Lower leg skin (tissue), 4 donors: ENCODE results near the gene RAD51B. TPM values are rescaled to one million over a fixed set of nuclear protein-coding genes. Genes with fewer than 3 reads are reported as not detected.

ENCODE experiments used
- DNase-seq, 2 donors: peaks; one replicate each; pipeline ENCODE4 v3.0.0-alpha.2; 2019; ENCODE audit warnings: low spot score in 2 of 2
- H3K4me3 ChIP-seq: fragments of 200-600 bp; sonication (generic); 2 replicates; pipeline ENCODE4 v1.5.1; 2017; ENCODE audit warnings: mild to moderate bottlenecking, low read depth; ENCODE audit not compliant: poor library complexity, severe bottlenecking
- CTCF ChIP-seq, 3 donors: fragments of 450-650 bp; IDR thresholded peaks; one replicate each; pipeline ENCODE4 v1.5.1; 2016; ENCODE audit warnings: antibody characterized with exemption in 3 of 3, mild to moderate bottlenecking in 3 of 3, moderate library complexity in 2 of 3
- POLR2A ChIP-seq, 2 donors: fragments of 450-650 bp; IDR thresholded peaks; one replicate each; pipeline ENCODE4 v1.6.1; 2016 to 2017; ENCODE audit warnings: antibody characterized with exemption in 2 of 2, mild to moderate bottlenecking in 1 of 2, moderate library complexity in 1 of 2
- WGBS, 2 donors: methylation state at CpG; one replicate each; pipeline ENCODE4 v1.1.5; 2018; 5-methylcytosine and 5-hydroxymethylcytosine counted together
- intact Hi-C: fragments of 100-400 bp; cut with DNase I; formaldehyde crosslinking; loops from one replicate; pipeline ENCODE4 v1.15.0; 2023; ENCODE audit warnings: low total_unique reads
- total RNA-seq, 4 donors: library from RNA; depleted of rRNA; stranded (reverse); fragments of >200 nt; gene quantifications; one replicate each; pipeline ENCODE4 v1.1.0, GENCODE V29; 2016

The RAD51B gene
- total RNA-seq, 4 donors from 2014 or later = 6.1 to 27.2 (median 13.6) TPM

GRCh38 chr14:68722186-68722585, 902.6 kb downstream of the RAD51B start:
- TF ChIP-seq CTCF (IDR thresholded peaks at IDR 0.05) = no peak
- TF ChIP-seq POLR2A (IDR thresholded peaks at IDR 0.05) = no peak
- peak in 1 of 2 donors; percentile 76 for DNase-seq
- no peak overlapping the region for H3K4me3 ChIP-seq
- 64 to 69% methylated on average over 2 of the region's 2 CpGs for WGBS, 2 donors
- intact Hi-C loops = no loop called here

- DNase-seq = peak in 1 of 2 donors; percentile 57
- TF ChIP-seq CTCF (IDR thresholded peaks at IDR 0.05) (no peak), POLR2A (IDR thresholded peaks at IDR 0.05) (no peak)
- H3K4me3 ChIP-seq = no peak overlapping the region
- 95 to 98% methylated on average over 5 of the region's 5 CpGs for WGBS, 2 donors
- intact Hi-C loops = no loop called here
Measured at GRCh38 chr14:68722968-68723566, 903.5 kb downstream of the RAD51B start.

GRCh38 chr14:68723808-68724268, 904.3 kb downstream of the RAD51B start:
- intact Hi-C loops = no loop called here
- no peak for TF ChIP-seq POLR2A (IDR thresholded peaks at IDR 0.05)
- TF ChIP-seq CTCF (IDR thresholded peaks at IDR 0.05) = no peak
- 53 to 64% methylated on average over 3 of the region's 3 CpGs for WGBS, 2 donors
- H3K4me3 ChIP-seq = no peak overlapping the region
- DNase-seq = peak in 1 of 2 donors; percentile 18

- TF ChIP-seq POLR2A (IDR thresholded peaks at IDR 0.05) (no peak), CTCF (IDR thresholded peaks at IDR 0.05) (no peak)
- no peak for DNase-seq
- 97 to 99% methylated on average over 3 of the region's 3 CpGs for WGBS, 2 donors
- intact Hi-C loops = no loop called here
- no peak overlapping the region for H3K4me3 ChIP-seq
Measured at GRCh38 chr14:68724914-68725313, 905.3 kb downstream of the RAD51B start.

GRCh38 chr14:68726093-68726695, 906.6 kb downstream of the RAD51B start:
- no peak for TF ChIP-seq CTCF (IDR thresholded peaks at IDR 0.05)
- TF ChIP-seq POLR2A (IDR thresholded peaks at IDR 0.05) = no peak
- 95 to 98% methylated on average over 5 of the region's 5 CpGs for WGBS, 2 donors
- peak in 1 of 2 donors; percentile 12 for DNase-seq
- H3K4me3 ChIP-seq = no peak overlapping the region
- intact Hi-C loops = no loop called here
